ENCODE data around the gene ROGDI.

DNA sequence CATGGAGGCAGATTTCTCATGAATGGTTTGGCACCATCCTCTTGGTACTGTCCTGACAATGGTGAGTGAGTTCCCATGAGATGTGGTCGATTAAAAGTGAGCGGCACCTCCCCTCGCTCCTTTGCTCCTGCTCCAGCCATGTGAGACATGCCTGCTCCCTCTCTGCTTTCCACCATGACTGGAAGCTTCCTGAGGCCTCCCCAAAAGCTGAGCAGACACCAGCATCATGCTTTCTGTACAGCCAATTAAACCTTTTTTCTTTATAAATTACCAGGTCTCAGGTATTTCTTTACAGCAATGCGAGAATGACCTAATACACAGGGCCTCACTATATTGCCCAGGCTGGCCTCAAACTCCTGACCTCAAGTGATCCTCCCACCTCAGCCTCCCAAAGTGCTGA lies 47.6 kb downstream of the ROGDI start:
- no peak for TF ChIP-seq CTBP1 (IDR thresholded peaks at IDR 0.05; ENCODE audit: borderline replicate concordance)
- TF ChIP-seq FOXK2 (IDR thresholded peaks at IDR 0.05), result no peak
- no peak for TF ChIP-seq TARDBP (IDR thresholded peaks at IDR 0.05)
- no peak for TF ChIP-seq FOXM1 (IDR thresholded peaks at IDR 0.05; ENCODE audit: borderline replicate concordance)
